Loucy (cell line): ENCODE data around the gene ELAPOR1.

Experiments used
- CTCF ChIP-seq: fragments of 200-600 bp; sonication (generic); conservative IDR thresholded peaks from 2 replicates; pipeline ENCODE4 v1.5.1; 2014; ENCODE audit warnings: mild to moderate bottlenecking, antibody characterized with exemption, low read length
- EZH2phosphoT487 ChIP-seq: fragments of 200-600 bp; IDR thresholded peaks from 2 replicates; pipeline ENCODE4 v1.6.1; 2018; ENCODE audit warnings: antibody characterized with exemption, mild to moderate bottlenecking, moderate library complexity, borderline replicate concordance

DNA sequence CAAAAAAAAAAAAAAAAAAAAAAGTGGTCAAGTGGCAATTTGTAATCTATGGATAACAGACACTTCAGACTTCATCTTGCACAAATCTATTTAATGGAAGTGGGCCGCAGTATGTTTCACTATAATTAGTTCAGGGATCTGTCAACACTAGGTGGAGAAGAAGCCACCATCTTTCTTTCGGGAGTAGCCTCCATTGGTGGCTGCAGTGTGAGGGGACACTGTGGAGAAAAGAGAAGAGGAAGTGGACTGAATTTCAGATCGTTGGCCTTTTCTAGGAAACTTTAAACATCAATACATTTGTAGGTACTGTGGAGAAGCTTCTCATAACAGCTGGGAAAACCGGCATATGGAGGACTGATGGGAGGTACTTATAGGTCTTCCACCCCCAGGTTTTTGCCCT is 8.0 kb upstream of the ELAPOR1 start:
- TF ChIP-seq CTCF (no peak), EZH2phosphoT487 (no peak)
